NCI-H2107 (cell line): ENCODE measurements around the gene PARP1.
"Not testable (repeated sequence)": the region's sequence is repeated elsewhere in the genome, so short reads cannot be mapped to it uniquely, and the experiment has no call there.

Source experiments
- DNase-seq: peaks from one replicate; lab custom pipeline; 2025; lab: John Stamatoyannopoulos, UW

The PARP1 gene

GRCh38 chr1:226351709-226352108, 56.2 kb downstream of the PARP1 start:
- no peak for DNase-seq

- DNase-seq: no peak
Observed at GRCh38 chr1:226350519-226350865, 57.4 kb downstream of the PARP1 start.

GRCh38 chr1:226349801-226350518, 57.9 kb downstream of the PARP1 start:
- DNase-seq: no peak

- DNase-seq: no peak
Observed at GRCh38 chr1:226349081-226349480, 58.8 kb downstream of the PARP1 start.

GRCh38 chr1:226344441-226345259, 63.2 kb downstream of the PARP1 start:
- no peak for DNase-seq

- DNase-seq: no peak
Observed at GRCh38 chr1:226342656-226343055, 65.2 kb downstream of the PARP1 start.

- not testable (repeated sequence) for DNase-seq
Observed at GRCh38 chr1:226340111-226340510, 67.8 kb downstream of the PARP1 start.

- no peak for DNase-seq
Observed at GRCh38 chr1:226337276-226337875, 70.5 kb downstream of the PARP1 start.

- DNase-seq: no peak
Observed at GRCh38 chr1:226335661-226336060, 72.2 kb downstream of the PARP1 start.

- no peak for DNase-seq
Observed at GRCh38 chr1:226332947-226333346, 74.9 kb downstream of the PARP1 start.

- DNase-seq: no peak
Observed at GRCh38 chr1:226329237-226329636, 78.7 kb downstream of the PARP1 start.

GRCh38 chr1:226327761-226328162, 80.1 kb downstream of the PARP1 start:
- DNase-seq: no peak

- DNase-seq: no peak
Observed at GRCh38 chr1:226325178-226325577, 82.7 kb downstream of the PARP1 start.

GRCh38 chr1:226324479-226324878, 83.4 kb downstream of the PARP1 start:
- DNase-seq: no peak

GRCh38 chr1:226322986-226323385, 84.9 kb downstream of the PARP1 start:
- no peak for DNase-seq

GRCh38 chr1:226320930-226321329, 87.0 kb downstream of the PARP1 start:
- no peak for DNase-seq

GRCh38 chr1:226318471-226318870, 89.4 kb downstream of the PARP1 start:
- no peak for DNase-seq

GRCh38 chr1:226314055-226314454, 93.8 kb downstream of the PARP1 start:
- no peak for DNase-seq

GRCh38 chr1:226312065-226312464, 95.8 kb downstream of the PARP1 start:
- no peak for DNase-seq

GRCh38 chr1:226311376-226311775, 96.5 kb downstream of the PARP1 start:
- no peak for DNase-seq
